Activated CD8-positive, alpha-beta memory T cell treated with anti-CD3 and anti-CD28 coated beads for 4 hours (primary cell): Measurements from ENCODE around the gene ADORA1.

Source experiments
- DNase-seq, 2 donors: peaks; one replicate each; pipeline ENCODE4 v3.0.0-alpha.2; 2020; ENCODE audit warnings: low read depth in 2 of 2

The ADORA1 gene

GRCh38 chr1:203186446-203187303 is 59.1 kb downstream of the ADORA1 start, which contains the start of gene CHI3L1:
CHI3L1 (minus strand) TSS chr1:203186704; CDS start chr1:203186623, 81 bp downstream.
- no peak for DNase-seq

- no peak for DNase-seq
These were observed 59.8 kb downstream of the ADORA1 start for GRCh38 chr1:203187304-203187685.

GRCh38 chr1:203187689-203188264 is 60.3 kb downstream of the ADORA1 start:
- no peak for DNase-seq

GRCh38 chr1:203188686-203189232 is 61.2 kb downstream of the ADORA1 start:
- DNase-seq = no peak

GRCh38 chr1:203189951-203190352 is 62.4 kb downstream of the ADORA1 start:
- DNase-seq = no peak

- DNase-seq = no peak
These were observed 63.4 kb downstream of the ADORA1 start for GRCh38 chr1:203190949-203191348.

- DNase-seq = no peak
These were observed 68.8 kb downstream of the ADORA1 start for GRCh38 chr1:203196371-203196770.

- no peak for DNase-seq
These were observed 70.1 kb downstream of the ADORA1 start for GRCh38 chr1:203197625-203198024.

- no peak for DNase-seq
These were observed 71.5 kb downstream of the ADORA1 start for GRCh38 chr1:203199002-203199401.

GRCh38 chr1:203199481-203199815 is 71.9 kb downstream of the ADORA1 start:
- no peak for DNase-seq

- DNase-seq = no peak
These were observed 72.5 kb downstream of the ADORA1 start for GRCh38 chr1:203199816-203200571.

- DNase-seq = no peak
These were observed 73.4 kb downstream of the ADORA1 start for GRCh38 chr1:203200916-203201315.

- DNase-seq = no peak
These were observed 74.1 kb downstream of the ADORA1 start for GRCh38 chr1:203201516-203202205.

- DNase-seq = no peak
These were observed 75.1 kb downstream of the ADORA1 start for GRCh38 chr1:203202431-203203245.

GRCh38 chr1:203204756-203205155 is 77.2 kb downstream of the ADORA1 start:
- DNase-seq = no peak

- no peak for DNase-seq
These were observed 78.7 kb downstream of the ADORA1 start for GRCh38 chr1:203206129-203206687.

GRCh38 chr1:203207751-203208150 is 80.2 kb downstream of the ADORA1 start:
- no peak for DNase-seq

GRCh38 chr1:203208181-203208580 is 80.7 kb downstream of the ADORA1 start:
- no peak for DNase-seq

GRCh38 chr1:203210350-203210749 is 82.8 kb downstream of the ADORA1 start:
- no peak for DNase-seq

GRCh38 chr1:203210988-203211387 is 83.5 kb downstream of the ADORA1 start:
- no peak for DNase-seq

GRCh38 chr1:203211812-203212211 is 84.3 kb downstream of the ADORA1 start:
- no peak for DNase-seq
